DND-41 (cell line): ENCODE measurements around the gene FOLR2.
A peak's percentile ranks its signal among the peaks of the same experiment; 100 is the strongest.

Experiments used
- ATAC-seq: fragments of 200-7000 bp; cut with Tn5 transposase; 3 replicates; pipeline ENCODE4 v1.9.1; 2021; ENCODE audit warnings: low read depth; ENCODE audit not compliant: insufficient read depth
- DNase-seq: peaks from one replicate; pipeline ENCODE4 v3.0.0-alpha.2; 2020
- H2AFZ ChIP-seq: 2 replicates; pipeline ENCODE4 v1.6.0; 2012; ENCODE audit warnings: low read depth, low read length
- H3K27ac ChIP-seq: 2 replicates; pipeline ENCODE4 v1.5.1; 2012; ENCODE audit warnings: low read length, inconsistent platforms
- H3K27me3 ChIP-seq: fragments of 200-600 bp; sonication (generic); 2 replicates; pipeline ENCODE4 v1.6.0; 2012; ENCODE audit warnings: low read length, mild to moderate bottlenecking, inconsistent platforms; ENCODE audit not compliant: insufficient read depth, poor library complexity
- H3K36me3 ChIP-seq: 2 replicates; pipeline ENCODE4 v1.5.1; 2012; ENCODE audit warnings: low read length, inconsistent platforms; ENCODE audit not compliant: insufficient read depth
- H3K4me1 ChIP-seq: 2 replicates; pipeline ENCODE4 v1.5.1; 2012; ENCODE audit warnings: mild to moderate bottlenecking, low read length; ENCODE audit not compliant: insufficient read depth
- H3K4me2 ChIP-seq: 2 replicates; pipeline ENCODE4 v1.6.0; 2012; ENCODE audit warnings: mild to moderate bottlenecking, moderate library complexity, low read length, inconsistent platforms; ENCODE audit not compliant: insufficient read depth
- H3K4me3 ChIP-seq, 2 experiments: fragments of 200-600 bp in 1 of 2; shearing (Covaris generic) in 1 of 2; 2 replicates each; pipeline ENCODE4 v1.5.1; 2012 to 2016; ENCODE audit warnings: inconsistent platforms in 2 of 2, low read length in 2 of 2, mild to moderate bottlenecking in 2 of 2, low read depth in 1 of 2, moderate library complexity in 1 of 2
- H3K79me2 ChIP-seq: 2 replicates; pipeline ENCODE4 v1.6.0; 2012; ENCODE audit warnings: low read length, inconsistent platforms; ENCODE audit not compliant: insufficient read depth
- H3K9ac ChIP-seq: 2 replicates; pipeline ENCODE4 v1.6.0; 2012; ENCODE audit warnings: low read depth, mild to moderate bottlenecking, inconsistent platforms, low read length, moderate library complexity
- H3K9me3 ChIP-seq: 2 replicates; pipeline ENCODE4 v1.5.1; 2012; ENCODE audit warnings: low read length, moderate library complexity, mild to moderate bottlenecking, inconsistent platforms; ENCODE audit not compliant: insufficient read depth, severe bottlenecking
- H4K20me1 ChIP-seq: 2 replicates; pipeline ENCODE4 v1.6.0; 2012; ENCODE audit warnings: low read length; ENCODE audit not compliant: insufficient read depth
- EZH2 ChIP-seq: IDR thresholded peaks from 3 replicates; pipeline ENCODE4 v1.6.1; 2012; ENCODE audit warnings: borderline replicate concordance, low read depth, mild to moderate bottlenecking, moderate library complexity, low read length, inconsistent platforms; ENCODE audit not compliant: severe bottlenecking
- TF ChIP-seq, protein P1 (sequence below): IDR thresholded peaks from 2 replicates; pipeline ENCODE4 v1.5.1; 2012; ENCODE audit warnings: borderline replicate concordance, low read length, moderate library complexity, mild to moderate bottlenecking; ENCODE audit not compliant: poor library complexity, severe bottlenecking; ENCODE audit errors: extremely low read depth

The FOLR2 gene

DNA sequence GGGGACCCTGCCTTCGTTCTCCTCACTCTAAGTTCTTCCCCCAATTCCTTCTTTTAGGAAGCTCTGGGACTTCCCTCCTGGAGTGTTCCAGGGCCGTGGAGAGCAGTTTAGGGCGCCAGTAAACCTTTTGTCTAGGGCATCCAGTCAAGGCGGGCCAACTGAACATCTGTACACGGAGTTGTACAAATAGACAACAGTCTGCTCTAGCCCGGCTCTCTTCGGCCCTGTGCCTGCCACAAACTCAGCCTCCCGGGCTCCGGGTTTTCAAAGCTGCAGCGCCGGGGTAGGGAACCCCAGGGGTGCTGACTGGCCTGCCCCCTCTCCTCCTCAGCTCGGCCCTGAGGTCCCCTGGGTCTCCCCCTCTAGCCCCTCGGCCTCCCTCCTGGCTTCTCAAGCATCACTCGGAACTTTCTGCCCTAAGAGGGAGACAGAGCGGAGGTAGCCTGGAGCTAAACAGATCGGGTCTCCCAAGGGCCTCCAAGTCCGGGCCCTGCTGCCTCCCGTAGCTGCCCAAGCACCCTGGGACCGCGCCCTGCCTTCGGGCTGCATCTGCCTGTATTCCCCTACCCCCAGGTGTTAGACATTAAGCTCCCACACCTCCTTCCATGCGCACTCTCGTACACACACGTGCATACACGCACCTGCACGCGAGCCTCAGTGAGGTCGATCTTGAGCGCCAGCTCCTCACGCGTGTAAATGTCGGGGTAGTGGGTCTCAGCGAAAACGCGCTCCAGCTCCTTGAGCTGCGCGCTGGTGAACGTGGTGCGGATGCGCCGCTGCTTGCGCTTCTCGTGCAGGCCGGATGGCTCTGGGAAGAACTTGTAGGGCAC lies 24.1 kb downstream of the FOLR2 start:
- TF ChIP-seq, protein P1, sequence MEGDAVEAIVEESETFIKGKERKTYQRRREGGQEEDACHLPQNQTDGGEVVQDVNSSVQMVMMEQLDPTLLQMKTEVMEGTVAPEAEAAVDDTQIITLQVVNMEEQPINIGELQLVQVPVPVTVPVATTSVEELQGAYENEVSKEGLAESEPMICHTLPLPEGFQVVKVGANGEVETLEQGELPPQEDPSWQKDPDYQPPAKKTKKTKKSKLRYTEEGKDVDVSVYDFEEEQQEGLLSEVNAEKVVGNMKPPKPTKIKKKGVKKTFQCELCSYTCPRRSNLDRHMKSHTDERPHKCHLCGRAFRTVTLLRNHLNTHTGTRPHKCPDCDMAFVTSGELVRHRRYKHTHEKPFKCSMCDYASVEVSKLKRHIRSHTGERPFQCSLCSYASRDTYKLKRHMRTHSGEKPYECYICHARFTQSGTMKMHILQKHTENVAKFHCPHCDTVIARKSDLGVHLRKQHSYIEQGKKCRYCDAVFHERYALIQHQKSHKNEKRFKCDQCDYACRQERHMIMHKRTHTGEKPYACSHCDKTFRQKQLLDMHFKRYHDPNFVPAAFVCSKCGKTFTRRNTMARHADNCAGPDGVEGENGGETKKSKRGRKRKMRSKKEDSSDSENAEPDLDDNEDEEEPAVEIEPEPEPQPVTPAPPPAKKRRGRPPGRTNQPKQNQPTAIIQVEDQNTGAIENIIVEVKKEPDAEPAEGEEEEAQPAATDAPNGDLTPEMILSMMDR: no peak
- TF ChIP-seq EZH2: no peak
- no peaks in the 10 kb centered on the region for H3K9me3 ChIP-seq
- peaks cover 12% of the 10 kb centered on the region; the same call in 1 of the 2 replicates for H4K20me1 ChIP-seq
- H3K9ac ChIP-seq: no peak overlapping the region
- peaks cover 29% of the 10 kb centered on the region for H3K36me3 ChIP-seq
- H3K27me3 ChIP-seq: no peaks in the 10 kb centered on the region
- H3K4me3 ChIP-seq: no peak overlapping the region
- H3K27ac ChIP-seq: no peak overlapping the region
- no peak overlapping the region for H2AFZ ChIP-seq
- DNase-seq (no peak), ATAC-seq (0 out of 3 replicates have a peak, but pooled peaks have one; percentile 12)
- H3K79me2 ChIP-seq: no peaks in the 10 kb centered on the region
- H3K4me2 ChIP-seq: no peak overlapping the region
- H3K4me1 ChIP-seq: no peaks in the 10 kb centered on the region

- DNase-seq: no peak
- H3K4me2 ChIP-seq: no peak overlapping the region
Observed at GRCh38 chr11:72241291-72241781, 24.7 kb downstream of the FOLR2 start.

GRCh38 chr11:72242141-72242540 lies 25.5 kb downstream of the FOLR2 start:
- no peak for ATAC-seq
- Histone ChIP-seq H3K4me2 (no peak overlapping the region), H3K27me3 (peaks cover 6% of the 10 kb centered on the region), H3K9ac (no peak overlapping the region), H2AFZ (no peak overlapping the region), H3K27ac (no peak overlapping the region), H4K20me1 (peaks cover 8% of the 10 kb centered on the region; the same call in 1 of the 2 replicates), H3K4me1 (no peaks in the 10 kb centered on the region), H3K9me3 (no peaks in the 10 kb centered on the region), H3K4me3 (no peak overlapping the region), H3K36me3 (peaks cover 14% of the 10 kb centered on the region), H3K79me2 (no peaks in the 10 kb centered on the region)
- no peak for TF ChIP-seq EZH2
- TF ChIP-seq, protein P1: no peak
- DNase-seq: no peak

More at GRCh38 chr11:72241291-72241781, 24.7 kb downstream of the FOLR2 start:
- H3K9ac ChIP-seq: no peak overlapping the region
- H2AFZ ChIP-seq: no peak overlapping the region
- peaks cover 12% of the 10 kb centered on the region; the same call in 1 of the 2 replicates for H4K20me1 ChIP-seq
- no peaks in the 10 kb centered on the region for H3K4me1 ChIP-seq
- no peak overlapping the region for H3K4me3 ChIP-seq
- peaks cover 22% of the 10 kb centered on the region for H3K36me3 ChIP-seq
- no peak overlapping the region for H3K27ac ChIP-seq
- H3K79me2 ChIP-seq: no peaks in the 10 kb centered on the region
- no peaks in the 10 kb centered on the region for H3K9me3 ChIP-seq
- H3K27me3 ChIP-seq: peaks cover 4% of the 10 kb centered on the region
- TF ChIP-seq, protein P1: no peak
- TF ChIP-seq EZH2: no peak
- no peak for ATAC-seq
